ENCODE results near the gene RELN.

- no peak for TF ChIP-seq CTCF (IDR thresholded peaks at IDR 0.05)
- TF ChIP-seq POLR2A (IDR thresholded peaks at IDR 0.05) = no peak
- TF ChIP-seq POLR2AphosphoS5 (IDR thresholded peaks at IDR 0.05) = no peak
Observed at GRCh38 chr7:103871473-103871872, 118.0 kb downstream of the RELN start.

Measured in gastroesophageal sphincter (tissue), 3 donors.